T-cell (primary cell): ENCODE measurements around the gene C19orf33. TPM values are rescaled to one million over a fixed set of nuclear protein-coding genes. Genes with fewer than 3 reads are reported as not detected.

Experiments used
- ATAC-seq, 4 experiments: fragments of 200-7000 bp in 3 of 4; fragments of 150-1000 bp in 1 of 4; cut with Tn5 transposase; replicated peaks in 1 of 4; 1 replicate in 3 of 4; 2 replicates in 1 of 4; pipeline ENCODE4 v1.10.0; 2021; ENCODE audit warnings: moderate library complexity in 3 of 4, mild to moderate bottlenecking in 2 of 4, moderate number of reproducible peaks in 1 of 4
- CTCF ChIA-PET, 2 donors: fragments of 300-600 bp; sonication (Branson Sonifier 250); formaldehyde crosslinking; loops; one replicate each; lab custom pipeline; 2022; ENCODE audit warnings: antibody characterized with exemption in 2 of 2; lab: Charles Lee
- POLR2A ChIA-PET, 2 donors: fragments of 300-600 bp; sonication (Branson Sonifier 250); formaldehyde crosslinking; loops; one replicate each; lab custom pipeline; 2022; ENCODE audit warnings: antibody characterized with exemption in 2 of 2; lab: Charles Lee
- DNase-seq, 35 experiments: peaks; one replicate each; pipeline versions ENCODE4 v3.0.0 to v3.0.0-alpha.2; 2013 to 2023
- H3K27ac ChIP-seq: one replicate; pipeline ENCODE4 v1.5.1; 2013; ENCODE audit warnings: low read length
- H3K27me3 ChIP-seq, 2 experiments: replicated peaks in 1 of 2; 1 replicate in 1 of 2; 2 replicates in 1 of 2; pipeline versions ENCODE4 v1.6.1 to v1.7.0; 2013; ENCODE audit warnings: low read length in 1 of 2, mixed read lengths in 1 of 2; ENCODE audit not compliant: control insufficient read depth in 2 of 2, insufficient read depth in 2 of 2; ENCODE audit errors: extremely low read depth in 1 of 2
- H3K36me3 ChIP-seq, 2 donors: 1 replicate in 1 of 2; 2 replicates in 1 of 2; pipeline versions ENCODE4 v1.6.1 to v1.7.0; 2013; ENCODE audit warnings: low read length in 1 of 2; ENCODE audit not compliant: control insufficient read depth in 2 of 2, insufficient read depth in 1 of 2; ENCODE audit errors: extremely low read depth in 1 of 2
- H3K4me1 ChIP-seq, 2 experiments: 1 replicate in 1 of 2; 2 replicates in 1 of 2; pipeline versions ENCODE4 v1.6.1 to v1.7.0; 2013; ENCODE audit warnings: low read length in 2 of 2, mixed read lengths in 1 of 2; ENCODE audit not compliant: insufficient read depth in 2 of 2, control insufficient read depth in 1 of 2; ENCODE audit errors: extremely low read depth in 1 of 2
- H3K4me3 ChIP-seq, 2 donors: 1 replicate in 1 of 2; 2 replicates in 1 of 2; pipeline versions ENCODE4 v1.5.1 to v1.7.0; 2013; ENCODE audit warnings: mild to moderate bottlenecking in 2 of 2, low read length in 1 of 2, moderate library complexity in 1 of 2; ENCODE audit not compliant: control insufficient read depth in 1 of 2; ENCODE audit errors: extremely low read depth in 1 of 2
- H3K9me3 ChIP-seq: 2 replicates; pipeline ENCODE4 v1.7.0; 2013
- H3K27ac Mint-ChIP-seq, 2 donors: one replicate each; pipeline ENCODE4 v1.8.0; 2020 to 2021; ENCODE audit warnings: mild to moderate bottlenecking in 2 of 2, mixed read lengths in 2 of 2
- H3K27me3 Mint-ChIP-seq, 2 donors: one replicate each; pipeline ENCODE4 v1.8.0; 2021 to 2022; ENCODE audit warnings: mixed read lengths in 2 of 2
- H3K36me3 Mint-ChIP-seq: one replicate; pipeline ENCODE4 v1.8.0; 2021; ENCODE audit warnings: mixed read lengths
- H3K4me1 Mint-ChIP-seq, 3 donors: one replicate each; pipeline ENCODE4 v1.8.0; 2020 to 2022; ENCODE audit warnings: mixed read lengths in 3 of 3, mild to moderate bottlenecking in 1 of 3
- H3K4me3 Mint-ChIP-seq, 3 donors: one replicate each; pipeline ENCODE4 v1.8.0; 2020 to 2022; ENCODE audit warnings: mild to moderate bottlenecking in 3 of 3, mixed read lengths in 3 of 3, moderate library complexity in 3 of 3
- H3K9me3 Mint-ChIP-seq, 3 donors: one replicate each; pipeline ENCODE4 v1.8.0; 2020 to 2022; ENCODE audit warnings: mixed read lengths in 3 of 3
- WGBS: methylation state at CpG from one replicate; pipeline ENCODE4 v1.1.5; 2013; ENCODE audit warnings: missing lambda C conversion rate; ENCODE audit not compliant: insufficient coverage; 5-methylcytosine and 5-hydroxymethylcytosine counted together
- total RNA-seq, 35 experiments: library from RNA in 6 of 35; stranded (reverse) in 6 of 35; fragments of 120-200 nt in 1 of 35; gene quantifications; one replicate each; pipeline versions ENCODE4 v1.2.1 to v1.2.4 and lab custom pipeline; 2013 to 2026

C19orf33 gene
- total RNA-seq, 5 donors from 2014 or later (not counting 1 experiment from before 2014, with no cell fraction given), result 0.56 to 1.4 (median 1.3) TPM; not detected in 2

GRCh38 chr19:38277969-38278680, 25.9 kb upstream of the C19orf33 start:
- Mint-ChIP-seq H3K4me1 (peaks cover 11 to 13% (median 11%) of the 10 kb centered on the region in 3 donors), H3K4me3 (no peak overlapping the region), H3K27ac (no peak overlapping the region), H3K36me3 (no peaks in the 10 kb centered on the region), H3K27me3 (no peaks in the 10 kb centered on the region), H3K9me3 (no peaks in the 10 kb centered on the region)
- H3K9me3 ChIP-seq, result no peaks in the 10 kb centered on the region
- no peak for ATAC-seq
- peaks cover 2 to 6% of the 10 kb centered on the region in 2 experiments for H3K4me1 ChIP-seq
- H3K36me3 ChIP-seq, result no peaks in the 10 kb centered on the region
- DNase-seq, result no peak
- H3K4me3 ChIP-seq, result no peak overlapping the region
- POLR2A ChIA-PET, result no interaction called here
- H3K27me3 ChIP-seq, result no peaks in the 10 kb centered on the region
- H3K27ac ChIP-seq, result no peak overlapping the region
- CTCF ChIA-PET, result no interaction called here
- 80% methylated on average over 5 of the region's 9 CpGs for WGBS

DNA sequence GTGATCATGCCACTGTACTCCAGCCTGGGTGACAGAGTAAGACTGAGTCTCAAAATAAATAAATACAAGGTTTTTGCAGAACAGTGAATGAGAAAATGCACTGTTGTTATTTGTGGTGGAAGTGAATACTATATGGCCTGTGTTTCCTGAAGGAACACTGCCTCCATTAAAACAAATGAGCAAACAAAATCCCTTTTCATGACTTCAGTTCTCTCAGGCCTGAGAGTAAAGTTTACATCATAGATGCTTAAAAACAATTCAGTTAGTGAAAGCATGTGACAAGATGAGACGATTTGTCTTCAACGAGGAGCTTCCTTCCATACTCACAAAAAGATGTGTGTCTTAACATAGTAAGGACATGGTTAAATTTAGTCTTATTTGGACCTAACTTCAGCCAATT, 25.3 kb upstream of the C19orf33 start:
- Mint-ChIP-seq H3K9me3 (no peaks in the 10 kb centered on the region), H3K4me1 (peaks cover 11 to 13% (median 11%) of the 10 kb centered on the region in 3 donors), H3K4me3 (no peak overlapping the region), H3K27me3 (no peaks in the 10 kb centered on the region), H3K36me3 (no peaks in the 10 kb centered on the region), H3K27ac (no peak overlapping the region)
- Histone ChIP-seq H3K9me3 (no peaks in the 10 kb centered on the region), H3K4me3 (no peak overlapping the region), H3K27ac (no peak overlapping the region), H3K27me3 (no peaks in the 10 kb centered on the region), H3K4me1 (peaks cover 2 to 6% of the 10 kb centered on the region in 2 experiments), H3K36me3 (no peaks in the 10 kb centered on the region)
- no peak for ATAC-seq
- CTCF ChIA-PET, result no interaction called here
- no CpG with 5 or more reads among the region's 2 CpGs for WGBS
- no peak for DNase-seq
- POLR2A ChIA-PET, result no interaction called here

- no peak for ATAC-seq
- ChIA-PET CTCF (no interaction called here), POLR2A (no interaction called here)
- Histone ChIP-seq H3K27ac (no peak overlapping the region), H3K4me3 (no peak overlapping the region), H3K27me3 (no peaks in the 10 kb centered on the region), H3K36me3 (no peaks in the 10 kb centered on the region), H3K9me3 (no peaks in the 10 kb centered on the region), H3K4me1 (peaks cover 2 to 6% of the 10 kb centered on the region in 2 experiments)
- H3K36me3 Mint-ChIP-seq, result peaks cover 4% of the 10 kb centered on the region
- H3K9me3 Mint-ChIP-seq, result no peaks in the 10 kb centered on the region
- H3K27me3 Mint-ChIP-seq, result no peaks in the 10 kb centered on the region
- DNase-seq, result no peak
- 90% methylated on average over 3 of the region's 17 CpGs for WGBS
- peaks cover 11 to 13% (median 11%) of the 10 kb centered on the region in 3 donors for H3K4me1 Mint-ChIP-seq
- no peak overlapping the region for H3K4me3 Mint-ChIP-seq
- H3K27ac Mint-ChIP-seq, result no peak overlapping the region
Observed at GRCh38 chr19:38280030-38280921, 23.8 kb upstream of the C19orf33 start.

DNA sequence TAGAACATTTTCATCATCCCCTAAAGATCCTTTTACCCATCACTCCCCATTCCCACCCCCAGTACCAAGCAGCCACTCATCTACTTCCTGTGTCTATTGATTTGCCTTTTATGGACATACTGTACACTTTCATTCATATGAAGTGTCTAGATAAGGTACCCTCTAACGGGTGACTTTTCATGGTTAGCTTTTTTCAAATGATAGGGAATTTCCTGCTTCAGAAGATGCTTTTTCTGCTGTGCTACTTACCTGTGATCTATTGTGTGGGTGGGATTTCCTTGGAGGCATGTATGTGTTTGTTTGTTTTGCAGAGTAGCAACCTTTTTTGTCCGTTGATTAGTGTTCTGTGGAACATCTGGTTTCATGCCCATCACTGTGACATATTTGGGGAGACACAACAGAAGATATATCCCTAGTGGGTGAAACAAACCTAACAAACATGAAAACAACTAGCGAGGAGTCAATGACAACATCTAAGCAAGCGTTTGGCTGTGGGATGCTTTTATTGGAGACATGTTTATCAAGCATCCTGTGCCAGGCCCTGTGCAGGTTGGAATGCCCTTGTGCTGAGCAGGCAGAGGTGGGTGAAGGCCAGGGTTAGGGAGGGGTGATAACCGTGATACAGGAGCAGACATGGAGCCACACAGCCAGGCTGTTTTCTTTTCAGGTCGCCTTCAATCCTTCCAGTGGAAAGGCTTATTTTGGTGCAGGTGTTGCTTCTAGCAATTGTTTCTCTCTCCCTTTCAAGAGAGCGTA, 22.1 kb upstream of the C19orf33 start:
- 20% methylated on average over 1 of the region's 7 CpGs for WGBS
- Mint-ChIP-seq H3K36me3 (peaks cover 14% of the 10 kb centered on the region), H3K27ac (peak overlapping the region; percentile 7 to 22), H3K27me3 (no peaks in the 10 kb centered on the region), H3K9me3 (no peaks in the 10 kb centered on the region), H3K4me1 (peaks cover 11 to 13% (median 11%) of the 10 kb centered on the region in 3 donors), H3K4me3 (no peak overlapping the region)
- peaks cover 2 to 6% of the 10 kb centered on the region in 2 experiments for H3K4me1 ChIP-seq
- DNase-seq (peak in 1 of 35 experiments; percentile 33), ATAC-seq (peak in 2 of 4 experiments; percentile 47 to 85)
- ChIA-PET POLR2A (no interaction called here), CTCF (interaction anchor here in 1 of 2 donors (0.6 kb wide), 1 partner anchor 229 kb away, joined by 3 read pairs; no protein-coding TSS in a partner anchor)
- no peaks in the 10 kb centered on the region for H3K36me3 ChIP-seq
- no peaks in the 10 kb centered on the region for H3K9me3 ChIP-seq
- no peak overlapping the region for H3K27ac ChIP-seq
- no peak overlapping the region for H3K4me3 ChIP-seq
- no peaks in the 10 kb centered on the region for H3K27me3 ChIP-seq

DNA sequence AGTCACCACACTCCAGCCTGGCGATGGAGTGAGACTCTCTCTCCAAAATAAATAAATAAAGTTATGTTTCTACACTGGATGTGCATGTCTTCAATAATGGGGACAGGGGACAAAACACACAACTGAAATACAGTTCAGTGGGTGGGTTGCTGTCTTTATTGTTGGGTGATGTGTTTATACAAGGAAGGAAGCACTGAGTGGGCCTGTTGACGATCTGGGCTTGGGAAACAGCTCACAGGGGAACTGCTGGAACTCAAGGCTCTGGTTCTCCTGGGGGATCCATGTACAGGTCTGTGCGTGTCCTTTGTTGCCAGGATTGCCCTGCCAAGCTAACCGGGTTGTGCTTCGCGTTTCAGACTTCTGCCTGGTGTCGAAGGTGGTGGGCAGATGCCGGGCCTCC, 20.8 kb upstream of the C19orf33 start:
- WGBS, result 92% methylated on average over 7 of the region's 8 CpGs
- CTCF ChIA-PET, result no interaction called here
- no peak overlapping the region for H3K27ac Mint-ChIP-seq

GRCh38 chr19:38284422-38284821, 19.6 kb upstream of the C19orf33 start:
- Mint-ChIP-seq H3K4me3 (no peak overlapping the region), H3K9me3 (no peaks in the 10 kb centered on the region), H3K4me1 (peaks cover 11 to 13% (median 11%) of the 10 kb centered on the region in 3 donors), H3K27me3 (no peaks in the 10 kb centered on the region), H3K36me3 (peaks cover 20% of the 10 kb centered on the region), H3K27ac (no peak overlapping the region)
- DNase-seq, result no peak
- peaks cover 2 to 6% of the 10 kb centered on the region in 2 experiments for H3K4me1 ChIP-seq
- H3K36me3 ChIP-seq, result peaks cover 0 to 5% of the 10 kb centered on the region in 2 donors
- POLR2A ChIA-PET, result no interaction called here
- no peaks in the 10 kb centered on the region for H3K9me3 ChIP-seq
- 65% methylated on average over 5 of the region's 7 CpGs for WGBS
- H3K27me3 ChIP-seq, result no peaks in the 10 kb centered on the region
- no peak overlapping the region for H3K4me3 ChIP-seq
- no peak overlapping the region for H3K27ac ChIP-seq
- ATAC-seq, result no peak
- CTCF ChIA-PET, result no interaction called here

More for the DNA sequence above, 20.8 kb upstream of the C19orf33 start:
- H3K4me3 ChIP-seq, result no peak overlapping the region
- DNase-seq (no peak), ATAC-seq (no peak)
- peaks cover 2 to 6% of the 10 kb centered on the region in 2 experiments for H3K4me1 ChIP-seq
- no peak overlapping the region for H3K4me3 Mint-ChIP-seq
- H3K4me1 Mint-ChIP-seq, result peaks cover 11 to 13% (median 11%) of the 10 kb centered on the region in 3 donors
- H3K36me3 ChIP-seq, result no peaks in the 10 kb centered on the region
- peaks cover 19% of the 10 kb centered on the region for H3K36me3 Mint-ChIP-seq
- no peaks in the 10 kb centered on the region for H3K9me3 ChIP-seq
- H3K27me3 Mint-ChIP-seq, result no peaks in the 10 kb centered on the region
- no peaks in the 10 kb centered on the region for H3K27me3 ChIP-seq
- H3K9me3 Mint-ChIP-seq, result no peaks in the 10 kb centered on the region
- POLR2A ChIA-PET, result no interaction called here
- H3K27ac ChIP-seq, result no peak overlapping the region
